Liver (tissue), 9 donors: ENCODE measurements around the gene PTPRD. TPM values are rescaled to one million over a fixed set of nuclear protein-coding genes. Genes with fewer than 3 reads are reported as not detected.

ENCODE experiments used
- DNase-seq: peaks from one replicate; pipeline ENCODE4 v3.0.0-alpha.2; 2017; ENCODE audit warnings: low spot score
- H3K27ac ChIP-seq, 2 donors: one replicate each; pipeline ENCODE4 v1.7.0; 2013; ENCODE audit warnings: inconsistent platforms in 2 of 2, low read length in 2 of 2, control low read depth in 1 of 2, low read depth in 1 of 2, mild to moderate bottlenecking in 1 of 2
- H3K27me3 ChIP-seq, 4 donors: one replicate each; pipeline versions ENCODE4 v1.6.1 to v1.7.0; 2013; ENCODE audit warnings: low read length in 3 of 4, inconsistent platforms in 1 of 4, mild to moderate bottlenecking in 1 of 4, moderate library complexity in 1 of 4; ENCODE audit not compliant: control insufficient read depth in 4 of 4, insufficient read depth in 4 of 4
- H3K36me3 ChIP-seq, 4 donors: one replicate each; pipeline versions ENCODE4 v1.6.1 to v1.7.0; 2013; ENCODE audit warnings: low read length in 3 of 4, mild to moderate bottlenecking in 3 of 4, low read depth in 1 of 4, moderate library complexity in 1 of 4; ENCODE audit not compliant: control insufficient read depth in 4 of 4, insufficient read depth in 3 of 4
- H3K4me1 ChIP-seq, 4 donors: one replicate each; pipeline versions ENCODE4 v1.6.1 to v1.7.0; 2013; ENCODE audit warnings: low read length in 3 of 4, mild to moderate bottlenecking in 3 of 4, moderate library complexity in 1 of 4; ENCODE audit not compliant: control insufficient read depth in 4 of 4, insufficient read depth in 4 of 4
- H3K4me3 ChIP-seq, 3 donors: one replicate each; pipeline versions ENCODE4 v1.6.1 to v1.7.0; 2013; ENCODE audit warnings: low read length in 3 of 3, control low read depth in 1 of 3, low read depth in 1 of 3, mild to moderate bottlenecking in 1 of 3
- H3K9ac ChIP-seq, 2 donors: one replicate each; pipeline ENCODE4 v1.7.0; 2013; ENCODE audit warnings: low read length in 2 of 2, mild to moderate bottlenecking in 2 of 2, moderate library complexity in 2 of 2, control low read depth in 1 of 2, low read depth in 1 of 2
- H3K9me3 ChIP-seq, 4 donors: one replicate each; pipeline versions ENCODE4 v1.6.1 to v1.7.0; 2013; ENCODE audit warnings: low read length in 3 of 4; ENCODE audit not compliant: control insufficient read depth in 4 of 4
- CTCF ChIP-seq: fragments of 150-350 bp; IDR thresholded peaks from 2 replicates; pipeline ENCODE4 v1.5.1; 2017; ENCODE audit warnings: improper control_type of control experiment, low read depth, low read length; ENCODE audit not compliant: missing input control
- EGR1 ChIP-seq, 2 donors: IDR thresholded peaks; 2 replicates each; pipeline ENCODE4 v1.6.1; 2016 to 2018; ENCODE audit warnings: antibody characterized with exemption in 2 of 2, low read depth in 2 of 2
- FOXA1 ChIP-seq: IDR thresholded peaks from 2 replicates; pipeline ENCODE4 v1.6.1; 2016; ENCODE audit warnings: antibody characterized with exemption
- FOXA2 ChIP-seq: IDR thresholded peaks from 2 replicates; pipeline ENCODE4 v1.6.1; 2016; ENCODE audit warnings: antibody characterized with exemption
- GABPA ChIP-seq, 2 donors: IDR thresholded peaks in 1 of 2; conservative IDR thresholded peaks in 1 of 2; 2 replicates each; pipeline ENCODE4 v1.6.1; 2016; ENCODE audit warnings: antibody characterized with exemption in 2 of 2, mild to moderate bottlenecking in 1 of 2, moderate library complexity in 1 of 2
- HNF4A ChIP-seq, 2 donors: conservative IDR thresholded peaks; 2 replicates each; pipeline ENCODE4 v1.6.1; 2016; ENCODE audit warnings: antibody characterized with exemption in 2 of 2, mild to moderate bottlenecking in 2 of 2
- HNF4G ChIP-seq: IDR thresholded peaks from 2 replicates; pipeline ENCODE4 v1.6.1; 2016; ENCODE audit warnings: antibody characterized with exemption
- JUND ChIP-seq, 2 donors: IDR thresholded peaks; 2 replicates each; pipeline ENCODE4 v1.6.1; 2016; ENCODE audit warnings: antibody characterized with exemption in 2 of 2
- MAX ChIP-seq: IDR thresholded peaks from 2 replicates; pipeline ENCODE4 v1.6.1; 2016; ENCODE audit warnings: antibody characterized with exemption
- RAD21 ChIP-seq, 2 donors: IDR thresholded peaks; 2 replicates each; pipeline ENCODE4 v1.6.1; 2016; ENCODE audit warnings: antibody characterized with exemption in 2 of 2, mild to moderate bottlenecking in 2 of 2
- REST ChIP-seq: IDR thresholded peaks from 2 replicates; pipeline ENCODE4 v1.6.1; 2016; ENCODE audit warnings: antibody characterized with exemption, mild to moderate bottlenecking
- RXRA ChIP-seq, 2 donors: IDR thresholded peaks; 2 replicates each; pipeline ENCODE4 v1.6.1; 2017 to 2018; ENCODE audit warnings: antibody characterized with exemption in 2 of 2, mild to moderate bottlenecking in 1 of 2
- SP1 ChIP-seq: IDR thresholded peaks from 2 replicates; pipeline ENCODE4 v1.6.1; 2018; ENCODE audit warnings: antibody characterized with exemption, mild to moderate bottlenecking
- TAF1 ChIP-seq: conservative IDR thresholded peaks from 2 replicates; pipeline ENCODE4 v1.6.1; 2016; ENCODE audit warnings: antibody characterized with exemption, mild to moderate bottlenecking
- YY1 ChIP-seq: IDR thresholded peaks from 2 replicates; pipeline ENCODE4 v1.6.1; 2016; ENCODE audit warnings: antibody characterized with exemption, mild to moderate bottlenecking
- WGBS: extraction: QIAGEN DNeasy Blood & Tissue Kit; methylation state at CpG from one replicate; pipeline ENCODE4 v1.1.7; 2013; 5-methylcytosine and 5-hydroxymethylcytosine counted together
- polyA plus RNA-seq, 2 donors: library from polyadenylated mRNA; stranded (reverse) in 1 of 2; unstranded in 1 of 2; fragments of 200-250 nt in 1 of 2; fragments of >200 nt in 1 of 2; fragmentation: Nextera tagmentation in 1 of 2; extraction: Ambion mirVana in 1 of 2; gene quantifications; one replicate each; pipeline versions ENCODE4 v1.2.1 to v1.2.3, GENCODE V29; 2013 to 2015
- total RNA-seq, 2 donors: library from RNA; depleted of rRNA; stranded (reverse); fragments of >200 nt; gene quantifications; one replicate each; pipeline ENCODE4 v1.2.3, GENCODE V29; 2014
- TF ChIP-seq, protein P1 (sequence below): IDR thresholded peaks from 2 replicates; pipeline ENCODE4 v1.6.1; 2016; ENCODE audit warnings: antibody characterized with exemption
- donor health status: healthy.
- donor health status: healthy.
- donor health status: healthy.
- donor health status: healthy.
- donor health status: healthy.

Gene PTPRD
- total and polyA plus RNA-seq, 4 donors, result 0.78 to 34.2 (median 4.7) TPM

DNA sequence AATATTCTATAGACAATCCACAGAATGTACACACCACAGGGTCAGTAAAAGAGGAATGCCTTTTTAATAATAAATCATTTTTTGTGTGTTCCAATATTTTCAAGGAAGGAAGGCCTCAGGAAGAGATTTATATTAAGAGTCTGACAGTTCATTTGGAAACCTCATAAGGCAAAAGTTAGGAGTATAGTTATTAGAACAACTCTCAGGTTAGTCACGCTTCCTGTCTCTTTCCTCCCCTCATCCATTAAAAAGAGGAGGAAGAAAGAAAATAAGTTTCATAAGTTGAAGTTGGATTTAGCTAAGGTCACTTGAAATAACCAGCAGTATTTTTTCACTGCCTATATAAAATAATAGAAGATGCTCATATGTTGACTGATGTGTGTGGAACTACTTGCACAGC is 863.2 kb downstream of the PTPRD start:
- no peaks in the 10 kb centered on the region for H3K36me3 ChIP-seq
- H3K27ac ChIP-seq, result no peak overlapping the region
- no peak for DNase-seq
- H3K4me1 ChIP-seq, result peaks cover 2 to 32% (median 22%) of the 10 kb centered on the region in 4 donors
- H3K27me3 ChIP-seq, result no peaks in the 10 kb centered on the region
- no peak for TF ChIP-seq HNF4G
- no peak for TF ChIP-seq JUND (IDR thresholded peaks at IDR 0.05)
- no peak for TF ChIP-seq GABPA (IDR thresholded peaks at IDR 0.05 in 1 of 2, conservative IDR thresholded peaks at IDR 0.05 in 1 of 2)
- TF ChIP-seq RXRA (IDR thresholded peaks at IDR 0.05), result no peak
- TF ChIP-seq FOXA2, result no peak
- no peak for TF ChIP-seq YY1
- no peak for TF ChIP-seq CTCF
- TF ChIP-seq, protein P1, sequence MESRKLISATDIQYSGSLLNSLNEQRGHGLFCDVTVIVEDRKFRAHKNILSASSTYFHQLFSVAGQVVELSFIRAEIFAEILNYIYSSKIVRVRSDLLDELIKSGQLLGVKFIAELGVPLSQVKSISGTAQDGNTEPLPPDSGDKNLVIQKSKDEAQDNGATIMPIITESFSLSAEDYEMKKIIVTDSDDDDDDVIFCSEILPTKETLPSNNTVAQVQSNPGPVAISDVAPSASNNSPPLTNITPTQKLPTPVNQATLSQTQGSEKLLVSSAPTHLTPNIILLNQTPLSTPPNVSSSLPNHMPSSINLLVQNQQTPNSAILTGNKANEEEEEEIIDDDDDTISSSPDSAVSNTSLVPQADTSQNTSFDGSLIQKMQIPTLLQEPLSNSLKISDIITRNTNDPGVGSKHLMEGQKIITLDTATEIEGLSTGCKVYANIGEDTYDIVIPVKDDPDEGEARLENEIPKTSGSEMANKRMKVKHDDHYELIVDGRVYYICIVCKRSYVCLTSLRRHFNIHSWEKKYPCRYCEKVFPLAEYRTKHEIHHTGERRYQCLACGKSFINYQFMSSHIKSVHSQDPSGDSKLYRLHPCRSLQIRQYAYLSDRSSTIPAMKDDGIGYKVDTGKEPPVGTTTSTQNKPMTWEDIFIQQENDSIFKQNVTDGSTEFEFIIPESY, result no peak
- no peak for TF ChIP-seq FOXA1
- no peak for TF ChIP-seq TAF1
- no peak for TF ChIP-seq RAD21 (IDR thresholded peaks at IDR 0.05)
- TF ChIP-seq HNF4A (conservative IDR thresholded peaks at IDR 0.05), result no peak
- TF ChIP-seq REST, result no peak
- no peak for TF ChIP-seq SP1
- no peak for TF ChIP-seq MAX
- H3K4me3 ChIP-seq, result no peak overlapping the region
- WGBS, result 86% methylated on average over 1 of the region's 1 CpG
- no peaks in the 10 kb centered on the region for H3K9me3 ChIP-seq
- no peak overlapping the region for H3K9ac ChIP-seq

DNA sequence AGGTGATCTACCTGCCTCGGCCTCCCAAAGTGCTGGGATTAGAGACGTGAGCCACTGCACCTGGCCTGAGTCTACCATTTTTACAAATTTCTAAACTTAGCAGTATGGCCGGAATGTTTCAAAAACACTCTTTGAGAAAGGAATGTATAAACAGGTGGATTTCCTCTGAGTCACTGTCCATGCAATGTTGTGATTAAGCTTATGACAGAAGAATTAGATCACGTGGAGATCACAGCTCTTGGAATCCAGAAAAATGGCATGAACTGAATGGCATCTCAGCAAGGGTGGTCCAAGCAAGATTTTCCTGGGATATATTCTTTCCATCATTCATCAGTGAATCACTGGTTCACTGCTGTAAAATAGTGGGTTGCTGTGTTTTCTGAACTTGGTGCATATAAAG is 865.0 kb downstream of the PTPRD start:
- DNase-seq, result no peak
- no peak overlapping the region for H3K4me3 ChIP-seq
- no peaks in the 10 kb centered on the region for H3K27me3 ChIP-seq
- H3K27ac ChIP-seq, result no peak overlapping the region
- TF ChIP-seq CTCF (no peak), EGR1 (IDR thresholded peaks at IDR 0.05; ENCODE audit: low read depth in 2 of 2) (no peak), RXRA (IDR thresholded peaks at IDR 0.05) (no peak), FOXA2 (no peak), RAD21 (IDR thresholded peaks at IDR 0.05) (no peak), GABPA (IDR thresholded peaks at IDR 0.05 in 1 of 2, conservative IDR thresholded peaks at IDR 0.05 in 1 of 2) (no peak), SP1 (no peak), TAF1 (no peak), JUND (IDR thresholded peaks at IDR 0.05) (no peak)
- TF ChIP-seq, protein P1, result no peak
- no peak overlapping the region for H3K9ac ChIP-seq
- 82% methylated on average over 4 of the region's 4 CpGs for WGBS
- H3K9me3 ChIP-seq, result no peaks in the 10 kb centered on the region
- H3K36me3 ChIP-seq, result no peaks in the 10 kb centered on the region
- peaks cover 2 to 23% (median 19%) of the 10 kb centered on the region in 4 donors for H3K4me1 ChIP-seq
